Measurements from ENCODE around the gene PI4KB. TPM values are rescaled to one million over a fixed set of nuclear protein-coding genes. Genes with fewer than 3 reads are reported as not detected.
"Not testable (repeated sequence)": the region's sequence is repeated elsewhere in the genome, so short reads cannot be mapped to it uniquely, and the experiment has no call there.

PI4KB gene
- 10 to 100 TPM; 64.8 to 85.2 (median 71.7) TPM for polyA plus RNA-seq (ENCODE audit: insufficient read depth in 1 of 5, insufficient read length in 5 of 5, low replicate concordance in 1 of 5)
- long read RNA-seq, donor 1, partial matches to known transcripts: 14 of 22 reads
- long read RNA-seq, donor 1, other reads (novel, unspliced or antisense): 0 of 22 reads
- long read RNA-seq, donor 2, partial matches to known transcripts: 5 of 12 reads
- long read RNA-seq, donor 2, other reads (novel, unspliced or antisense): 0 of 12 reads
- long read RNA-seq, donor 3, partial matches to known transcripts: 5 of 12 reads
- long read RNA-seq, donor 3, other reads (novel, unspliced or antisense): 0 of 12 reads
- long read RNA-seq, donor 4, partial matches to known transcripts: 0 of 3 reads
- long read RNA-seq, donor 4, other reads (novel, unspliced or antisense): 0 of 3 reads
- long read RNA-seq, donor 5, partial matches to known transcripts: 26 of 31 reads
- long read RNA-seq, donor 5, other reads (novel, unspliced or antisense): 0 of 31 reads
- long read RNA-seq, donor 6, transcript PI4KB-203 (11 exons, 3,934 nt): major isoform, 6 of 27 reads
- long read RNA-seq, donor 6, partial matches to known transcripts: 15 of 27 reads
- long read RNA-seq, donor 6, other reads (novel, unspliced or antisense): 0 of 27 reads
- long read RNA-seq, donor 7, transcript PI4KB-203 (11 exons, 3,934 nt): major isoform, 6 of 34 reads
- long read RNA-seq, donor 7, partial matches to known transcripts: 25 of 34 reads
- long read RNA-seq, donor 7, other reads (novel, unspliced or antisense): 0 of 34 reads
- long read RNA-seq, donor 8, partial matches to known transcripts: 0 of 7 reads
- long read RNA-seq, donor 8, other reads (novel, unspliced or antisense): 0 of 7 reads

DNA sequence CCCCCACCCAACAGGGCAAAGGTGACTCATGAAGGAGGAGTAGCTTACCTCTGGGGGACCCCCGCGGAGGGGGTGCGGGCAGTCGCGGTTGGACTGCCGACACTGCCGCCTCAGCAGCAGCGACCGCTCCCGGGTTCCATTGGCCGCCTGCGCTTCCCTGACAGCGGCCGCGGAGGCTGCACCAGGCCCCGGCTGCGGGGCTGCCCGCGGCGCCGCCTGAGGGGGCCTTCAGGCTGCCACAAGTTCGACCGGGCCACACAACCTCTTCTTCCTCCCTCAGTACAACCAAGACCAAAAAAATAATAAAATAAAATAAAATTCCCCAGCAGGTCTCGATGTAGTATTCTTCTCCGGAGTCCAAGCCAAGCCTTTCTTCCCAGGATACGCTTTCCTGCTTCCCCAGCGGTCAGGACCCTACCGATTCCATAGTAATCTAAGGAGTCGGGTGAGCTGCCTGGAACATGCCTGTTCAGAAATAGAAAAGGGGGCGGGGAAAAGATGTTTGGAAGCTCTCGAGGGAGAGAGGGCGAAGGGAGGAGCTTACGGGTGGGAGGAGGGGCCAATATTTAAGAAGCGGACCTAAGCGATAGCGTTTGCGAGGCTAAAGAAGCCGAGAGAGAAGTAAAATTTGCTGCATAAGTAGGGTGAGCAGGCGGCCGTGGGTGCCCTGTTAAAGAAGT is at the start of gene PI4KB:
PI4KB (minus strand) TSS at position 194 of the 680 bp plus-strand sequence. CDS start 10,935 bp downstream, outside the sequence.
- DNase-seq: peak; percentile 96 to 98

DNA sequence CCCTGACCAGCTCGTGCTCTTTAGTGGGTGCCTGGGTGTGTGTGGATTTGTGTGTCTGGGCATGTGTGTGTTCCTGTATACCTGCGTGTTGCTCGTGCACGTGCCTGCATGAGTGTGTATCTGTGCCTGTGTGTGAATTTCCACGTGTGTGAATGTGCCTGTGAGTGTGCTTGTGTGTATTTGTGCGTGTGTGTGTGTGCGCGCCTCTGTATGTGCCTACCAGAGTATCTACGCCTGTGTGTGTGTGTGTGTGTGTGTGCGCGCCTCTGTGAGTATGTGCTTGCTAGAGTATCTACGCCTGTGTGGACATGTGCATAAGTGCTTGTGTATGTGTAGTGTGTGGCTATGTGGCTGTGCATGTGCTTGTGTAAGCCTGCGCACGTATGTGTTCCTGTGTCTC is 46.0 kb upstream of the PI4KB start:
- no peak for DNase-seq

DNA sequence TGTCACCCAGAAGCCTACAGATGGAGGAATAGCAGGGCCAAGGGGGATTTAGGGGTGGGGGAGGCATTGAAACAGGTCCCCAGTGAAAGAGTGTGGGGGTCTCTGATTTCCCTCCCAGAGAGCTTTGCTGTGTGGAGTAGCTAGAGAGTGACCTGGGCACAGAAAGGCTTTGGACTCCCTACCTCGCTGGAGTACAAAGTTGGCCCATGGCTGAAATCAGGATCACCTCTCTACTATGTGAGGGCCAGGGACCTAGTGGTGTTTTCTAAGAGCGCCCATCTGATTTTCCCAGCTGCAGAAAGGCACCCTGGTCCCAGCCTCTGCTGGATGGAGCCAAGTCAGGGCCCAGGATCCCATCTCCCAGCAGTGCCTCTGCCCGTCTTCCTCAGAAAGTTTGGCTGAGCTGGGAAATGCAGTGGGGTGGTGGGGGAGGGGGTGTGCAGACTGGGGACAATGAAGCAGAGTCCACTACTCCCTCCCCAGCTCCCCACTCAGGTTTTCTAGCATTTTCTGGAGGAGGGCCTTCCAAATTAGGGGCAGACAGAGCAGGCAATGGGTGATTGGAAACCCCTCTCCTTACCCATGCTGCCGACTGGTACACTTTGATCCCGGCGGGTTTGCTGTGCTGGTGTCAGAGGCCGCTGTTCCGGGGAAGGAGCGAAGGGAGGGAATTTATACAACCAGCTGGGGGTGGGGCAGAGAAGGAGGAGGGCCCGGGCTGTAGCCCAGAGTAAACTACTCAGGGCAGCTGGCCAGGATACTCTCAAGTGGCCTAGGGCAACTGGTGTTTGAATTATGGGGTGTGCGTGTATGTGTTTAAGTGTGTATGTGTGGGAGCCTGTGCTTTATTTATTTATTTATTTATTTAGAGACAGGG is 45.1 kb upstream of the PI4KB start, which contains the start of gene SELENBP1:
SELENBP1 (minus strand) TSS at position 648 of the 877 bp plus-strand sequence; CDS start at position 584, 64 bp downstream.
- peak; percentile 88 to 89 for DNase-seq

DNA sequence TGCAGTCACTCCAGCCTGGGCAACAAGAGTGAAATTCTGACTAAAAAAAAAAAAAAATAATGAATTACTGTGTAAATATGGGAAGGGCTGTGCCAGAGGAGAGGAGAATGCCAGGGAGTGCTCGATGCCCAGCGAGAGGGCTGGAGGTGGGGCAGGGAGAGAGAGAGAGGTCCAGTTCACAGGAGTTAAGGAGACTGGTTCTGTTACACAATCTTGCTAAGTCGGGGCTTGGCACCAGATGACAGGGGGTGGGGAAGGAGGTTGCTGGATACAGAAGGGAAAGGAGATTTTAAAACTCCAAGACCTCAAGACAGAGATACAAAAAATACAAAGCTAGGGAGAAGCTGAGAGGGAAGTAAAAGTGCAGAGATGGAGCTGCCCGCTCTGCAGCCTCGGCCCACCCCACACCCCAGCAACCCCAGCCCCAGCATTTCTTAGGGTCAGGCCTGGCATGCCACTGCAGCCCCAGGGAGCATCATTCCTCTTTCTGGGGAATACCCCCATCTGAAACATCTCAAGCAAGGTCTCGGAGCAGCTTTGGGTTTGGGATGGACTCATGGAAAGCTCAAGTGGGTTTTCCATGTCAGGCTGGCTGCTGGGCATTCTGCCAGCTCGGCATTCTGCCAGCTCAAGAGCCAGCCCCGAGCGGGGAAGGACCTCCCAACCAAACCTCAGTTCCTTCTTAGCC is 44.3 kb upstream of the PI4KB start:
- peak; percentile 73 to 82 for DNase-seq

DNA sequence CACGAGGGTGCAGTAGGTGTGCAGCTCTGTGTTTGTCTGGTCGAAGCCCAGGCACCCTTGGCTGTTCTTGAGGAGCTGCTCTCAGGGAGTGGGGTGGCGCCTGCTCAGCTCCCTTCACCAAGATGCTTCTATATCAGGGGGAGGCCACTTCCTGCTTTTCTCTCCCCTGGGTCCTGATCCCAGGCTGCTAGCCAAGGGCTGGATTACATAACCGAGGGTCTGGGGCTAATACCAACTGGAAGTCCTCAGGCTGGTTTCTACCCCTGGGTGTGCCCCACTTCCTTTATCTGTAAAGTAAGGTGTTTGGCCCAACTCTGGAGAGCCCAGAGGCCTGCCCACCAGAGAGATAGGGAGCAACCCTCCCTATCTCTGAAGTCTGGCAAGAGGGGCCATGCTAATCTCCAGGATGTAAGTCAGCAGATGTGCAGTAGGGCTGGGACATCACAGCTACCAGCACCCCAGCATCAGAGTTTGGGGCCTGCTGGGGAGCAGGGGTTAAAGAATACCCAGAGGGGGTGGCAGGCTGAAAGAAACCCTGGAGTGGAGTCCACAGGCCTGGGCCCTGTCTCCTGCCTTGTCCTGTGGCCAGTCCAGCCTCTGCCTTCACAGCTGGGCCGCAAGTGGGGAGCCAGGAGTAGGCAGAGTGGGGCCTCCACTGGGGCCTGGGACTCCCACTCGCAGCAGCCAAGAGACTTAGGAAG is 43.1 kb upstream of the PI4KB start:
- no peak for DNase-seq

DNA sequence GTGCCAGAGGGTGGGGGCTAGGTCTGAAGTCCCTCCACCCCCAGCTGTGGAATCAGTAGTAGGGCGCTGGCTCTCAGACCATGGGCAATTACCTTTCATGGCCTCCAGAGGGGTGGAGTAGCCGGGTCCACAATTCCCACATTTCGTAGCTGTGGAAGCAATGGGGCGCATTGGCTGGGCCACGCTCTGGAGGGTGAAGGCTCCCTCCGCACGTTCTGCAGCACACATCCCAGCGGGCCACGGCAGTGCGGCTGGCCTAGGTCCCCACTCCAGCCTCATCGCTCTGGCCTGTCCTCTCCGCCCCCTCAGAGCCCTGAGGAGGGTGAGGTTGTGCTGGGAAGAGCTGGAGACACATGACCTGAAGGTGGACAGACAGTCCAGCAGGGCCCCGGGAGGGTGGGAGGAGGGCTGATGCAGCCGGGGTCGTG is 42.4 kb upstream of the PI4KB start:
- DNase-seq: no peak

DNA sequence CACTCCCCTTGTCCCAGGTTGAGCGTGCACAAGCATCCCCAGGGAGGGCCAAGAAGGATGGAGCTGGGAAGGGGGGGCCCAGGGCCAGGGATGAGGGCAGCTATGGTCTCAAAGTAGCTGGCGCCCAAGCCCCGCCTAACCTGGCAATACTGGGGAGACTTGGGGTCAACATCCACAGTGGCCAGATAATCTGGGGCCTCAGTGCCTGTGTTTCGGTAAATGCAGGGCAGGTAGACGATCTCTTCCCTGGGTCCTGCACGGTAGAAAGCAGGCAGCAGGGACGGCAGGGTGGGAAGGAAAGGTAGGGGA is 42.0 kb upstream of the PI4KB start:
- DNase-seq: no peak

DNA sequence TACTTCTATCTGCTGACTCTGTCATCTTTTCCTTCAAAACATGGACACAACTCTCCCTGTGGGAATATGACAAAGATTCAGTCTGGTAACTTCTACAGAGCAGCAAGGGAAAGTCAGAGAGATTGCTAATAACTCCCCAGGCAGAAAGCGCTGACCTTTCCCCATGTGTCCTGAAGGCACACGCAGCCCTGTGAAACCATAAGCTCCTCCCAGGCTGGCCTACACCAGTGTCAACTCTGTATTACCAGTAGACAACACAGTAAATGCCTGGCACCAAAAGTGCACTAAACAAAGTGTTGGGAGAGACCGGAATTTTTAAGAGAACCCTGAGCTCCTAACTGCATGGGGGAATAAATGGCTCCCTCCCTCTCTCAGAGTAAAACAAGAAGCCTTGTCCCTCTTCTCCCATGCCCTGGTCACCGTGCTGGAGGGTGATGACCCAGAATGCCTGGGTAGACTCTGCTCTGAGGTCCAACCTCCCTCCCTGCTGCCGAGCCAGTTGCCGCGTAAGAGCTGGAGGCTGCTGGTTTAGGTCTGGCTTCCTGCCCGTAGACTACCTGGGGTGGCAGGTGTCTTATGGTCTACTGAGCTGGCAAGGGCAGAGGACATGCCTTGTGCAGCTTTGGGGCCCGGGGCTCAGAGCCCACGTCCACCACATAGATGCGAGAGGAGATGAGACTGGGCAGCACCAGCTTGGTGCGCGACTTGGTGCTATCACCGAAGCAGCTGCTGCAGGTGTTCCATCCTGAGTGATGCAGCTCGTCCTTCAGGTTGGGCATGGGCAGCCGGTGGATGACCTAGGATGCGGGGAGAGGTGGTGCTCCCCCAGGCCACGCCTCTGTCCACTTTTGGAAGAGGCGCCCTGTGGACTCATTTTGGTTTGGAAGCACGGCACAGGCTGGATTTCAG is 41.4 kb upstream of the PI4KB start:
- DNase-seq: no peak

DNA sequence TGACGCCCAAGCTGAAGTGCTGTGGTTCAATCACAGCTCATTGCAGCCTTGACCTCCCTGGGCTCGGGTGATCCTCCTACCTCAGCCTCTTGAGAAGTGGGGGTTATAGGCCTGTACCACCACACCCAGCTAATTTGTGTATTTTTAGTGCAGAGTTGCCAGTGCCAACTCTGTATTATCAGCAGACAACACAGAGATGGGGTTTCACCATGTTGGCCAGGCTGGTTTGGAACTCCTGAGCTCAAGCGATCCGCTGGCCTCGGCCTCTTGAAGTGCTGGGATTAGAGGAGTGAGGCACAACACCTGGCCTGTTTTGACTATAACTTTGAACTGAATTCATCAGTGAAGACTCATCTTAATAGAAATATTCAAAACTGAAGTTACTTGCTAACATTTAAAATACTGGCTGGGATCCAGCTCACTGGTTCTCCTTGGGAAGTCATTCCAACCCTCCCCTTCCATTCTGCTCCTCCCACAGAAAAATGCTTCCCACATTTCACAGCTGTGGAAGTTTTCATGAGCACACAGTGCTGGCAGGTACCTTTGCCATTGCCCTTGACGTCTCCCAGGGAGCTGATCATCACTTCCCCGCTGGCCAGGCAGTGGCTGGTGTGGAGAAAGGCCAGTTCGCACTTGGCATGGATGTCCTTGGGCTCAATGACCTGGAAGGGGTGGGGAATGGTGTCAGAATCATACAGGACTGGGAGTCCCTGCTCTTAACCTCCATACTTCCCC is 40.6 kb upstream of the PI4KB start:
- DNase-seq: no peak

DNA sequence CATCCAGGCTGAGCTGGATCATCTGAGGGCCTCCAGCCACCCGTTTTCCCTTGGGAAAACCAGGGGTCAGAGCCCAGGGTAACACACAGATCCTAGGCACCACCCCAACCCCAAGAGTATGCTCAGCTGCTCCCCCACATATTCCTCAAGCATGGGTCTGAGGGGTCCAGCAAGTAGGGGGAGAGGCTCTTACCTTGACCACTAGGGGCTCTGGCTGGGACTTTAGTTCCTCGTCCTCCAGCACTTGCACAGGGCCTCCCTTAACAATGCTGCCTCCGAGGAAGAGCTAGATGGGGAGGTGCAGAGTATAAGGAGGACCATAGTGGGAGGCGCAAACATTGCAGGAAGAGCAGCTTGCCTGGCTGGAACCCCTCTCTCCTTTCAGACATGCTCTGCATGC is 37.8 kb upstream of the PI4KB start:
- DNase-seq: no peak

DNA sequence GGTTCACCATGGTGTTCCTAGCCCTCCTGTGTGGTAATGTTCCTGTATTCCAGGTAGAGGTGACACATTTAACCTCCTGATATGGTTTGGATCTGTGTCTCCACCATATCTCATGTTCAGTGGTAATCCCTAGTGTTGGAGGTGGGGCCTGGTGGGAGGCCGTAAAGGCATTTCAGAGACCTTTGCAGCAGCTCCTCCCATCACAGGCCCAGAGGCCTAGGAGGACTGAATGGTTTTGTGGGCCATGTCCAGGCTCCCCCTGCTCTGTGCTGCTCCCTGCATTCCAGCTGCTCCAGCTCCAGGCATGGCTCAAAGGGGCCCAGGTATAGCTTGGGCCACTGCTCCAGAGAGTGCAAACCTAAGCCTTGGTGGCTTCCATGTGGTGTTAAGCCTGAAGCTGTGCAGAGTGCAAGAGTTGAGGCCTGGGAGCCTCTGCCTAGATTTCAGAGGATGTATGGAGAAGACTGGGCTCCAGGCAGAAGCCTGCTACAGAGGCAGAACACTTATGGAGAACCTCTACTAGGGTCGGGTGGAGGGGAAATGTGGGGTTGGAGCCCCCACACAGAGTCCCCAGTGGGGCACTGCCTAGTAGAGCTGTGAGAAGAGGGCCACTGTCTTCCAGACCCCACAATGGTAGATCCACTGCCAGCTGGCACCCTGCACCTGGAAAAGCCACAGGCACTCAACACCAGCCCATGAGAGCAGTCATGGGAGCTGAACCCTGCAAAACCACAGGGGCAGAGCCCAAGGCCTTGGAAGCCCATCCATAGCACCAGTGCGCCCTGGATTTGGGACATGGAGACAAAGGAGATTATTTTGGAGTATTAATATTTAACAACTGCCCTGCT is 35.3 kb upstream of the PI4KB start:
- DNase-seq: no peak

DNA sequence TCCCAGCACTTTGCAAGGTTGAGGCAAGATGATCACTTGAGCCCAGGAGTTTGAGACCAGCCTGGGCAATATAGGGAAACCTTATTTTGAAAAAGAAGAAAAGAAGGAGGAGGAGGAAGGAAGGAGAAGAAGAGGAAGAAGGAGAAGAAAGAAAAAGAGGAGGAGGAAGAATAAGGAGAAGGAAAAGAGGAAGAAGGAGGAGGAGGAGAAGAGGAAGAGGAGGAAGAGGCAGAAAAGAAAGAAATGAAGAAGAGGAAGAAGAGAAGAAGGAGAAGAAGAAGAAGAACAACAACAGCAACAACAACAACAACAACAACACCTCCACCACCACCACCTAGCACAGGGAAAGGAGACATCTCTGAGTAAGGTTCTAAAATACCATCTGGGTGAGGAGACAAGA is 34.7 kb upstream of the PI4KB start:
- no peak for DNase-seq

DNA sequence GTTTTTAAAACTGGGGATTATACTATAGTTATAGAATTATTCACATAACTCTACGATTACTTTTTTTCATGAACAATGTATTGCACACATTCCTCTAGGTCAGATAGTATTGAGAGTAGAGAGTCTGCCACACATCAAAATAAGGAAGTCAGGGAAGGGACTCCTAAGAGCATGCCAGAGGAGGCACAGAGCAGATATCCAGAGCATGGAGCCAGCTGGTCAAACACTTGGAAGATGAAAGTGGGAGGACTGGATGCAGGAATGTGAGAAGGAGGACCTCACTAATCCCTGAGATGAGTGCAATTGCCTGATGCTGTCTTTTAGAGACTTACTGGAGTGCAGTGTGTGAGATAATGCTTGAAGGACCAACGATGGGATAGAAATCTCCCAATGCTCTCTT is 29.5 kb upstream of the PI4KB start:
- no peak for DNase-seq

DNA sequence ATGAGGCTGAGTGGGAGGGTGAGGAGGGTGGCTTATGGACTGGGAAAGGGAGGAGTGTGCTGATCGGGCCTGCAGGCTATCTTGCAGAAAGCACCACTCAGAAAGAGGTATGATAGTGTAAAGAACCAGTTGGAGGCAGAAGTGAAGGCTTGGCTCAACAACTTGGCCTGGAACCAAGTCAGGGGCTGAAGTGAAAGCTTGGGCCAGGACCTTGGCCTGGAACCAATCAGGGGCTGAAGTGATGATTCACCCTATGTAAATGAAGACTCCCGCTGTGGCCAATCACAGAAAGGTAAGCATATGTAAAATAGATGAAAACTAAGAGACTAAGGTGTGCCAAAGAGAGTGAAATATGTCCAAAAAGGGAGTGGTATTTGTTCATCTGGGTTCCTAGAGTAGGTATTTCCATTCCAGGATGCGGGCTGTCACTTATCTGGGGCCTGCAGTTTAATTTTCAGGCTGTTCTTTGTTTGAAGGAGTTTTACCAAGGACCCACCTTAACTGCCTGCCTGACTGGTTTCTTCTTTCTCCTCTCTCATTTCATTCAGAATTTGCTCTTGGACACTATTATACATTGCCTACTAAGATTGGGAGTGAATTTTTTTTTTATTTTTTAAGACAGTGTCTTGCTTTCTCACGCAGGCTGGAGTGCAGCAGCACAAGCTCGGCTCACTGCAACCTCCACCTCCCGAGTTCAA is 25.0 kb upstream of the PI4KB start:
- no peak for DNase-seq

DNA sequence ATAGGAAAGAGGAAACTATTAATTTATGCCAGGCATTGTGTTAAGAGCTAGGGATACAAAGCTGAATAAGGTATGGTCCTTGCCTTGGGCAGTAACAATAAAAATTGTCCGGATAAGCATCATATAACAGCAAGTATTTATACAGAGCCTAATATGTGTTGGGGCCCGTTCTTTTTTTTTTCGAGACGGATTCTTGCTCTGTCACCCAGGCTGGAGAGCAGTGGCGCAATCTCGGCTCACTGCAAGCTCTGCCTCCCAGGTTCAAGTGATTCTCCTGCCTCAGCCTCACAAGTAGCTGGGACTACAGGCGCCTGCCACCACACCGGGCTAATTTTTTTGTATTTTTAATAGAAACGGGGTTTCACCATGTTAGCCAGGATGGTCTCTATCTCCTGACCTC is 23.1 kb upstream of the PI4KB start:
- DNase-seq: not testable (repeated sequence)

DNA sequence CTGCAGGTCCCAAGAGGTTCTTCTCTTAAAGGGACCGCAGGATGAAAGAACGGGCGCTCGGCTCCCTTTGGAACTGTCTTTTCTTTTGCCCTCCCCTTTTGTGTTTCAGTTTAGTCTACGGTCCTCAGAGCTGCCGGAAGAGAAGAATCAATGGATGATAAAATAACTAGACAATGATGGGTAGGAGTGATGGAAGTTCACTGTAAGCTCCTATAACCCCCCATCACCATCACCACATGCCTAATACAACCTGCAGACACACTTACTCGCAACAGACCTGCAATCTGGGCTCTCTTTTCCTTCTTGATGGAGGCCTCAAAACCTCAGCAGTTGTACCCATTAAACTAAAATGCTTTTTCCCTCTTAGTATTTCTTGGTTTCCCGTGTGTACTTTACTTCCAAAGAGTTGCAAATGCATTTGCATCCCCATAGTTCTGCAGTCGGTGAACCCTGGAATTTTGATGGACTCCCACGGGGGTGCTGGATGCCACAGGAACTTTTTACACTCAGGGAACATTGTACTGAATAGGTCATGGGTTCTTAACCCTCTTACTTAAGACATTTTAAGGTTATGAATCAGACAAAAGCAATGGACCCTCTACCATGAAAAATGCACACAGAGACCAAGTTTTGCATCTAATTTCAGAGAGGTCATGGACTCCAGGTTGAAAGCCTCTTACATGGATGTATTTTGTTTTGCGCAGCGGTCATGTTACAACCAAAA is 20.5 kb upstream of the PI4KB start:
- no peak for DNase-seq
